GM19463 (cell line): ENCODE measurements around the gene ARID3A.

ENCODE experiments used
- ATAC-seq: cut with Tn5 transposase; IDR thresholded peaks from one replicate; pipeline ENCODE4 v1.9.1; 2021; ENCODE audit warnings: mild to moderate bottlenecking, moderate library complexity; ENCODE audit not compliant: unreplicated experiment

The ARID3A gene

GRCh38 chr19:998064-998463 is 72.2 kb downstream of the ARID3A start:
- no peak for ATAC-seq

GRCh38 chr19:999379-999719 is 73.5 kb downstream of the ARID3A start:
- no peak for ATAC-seq

- no peak for ATAC-seq
These were observed 74.3 kb downstream of the ARID3A start, which contains the start of gene GRIN3B for GRCh38 chr19:1000095-1000494. GRIN3B (plus strand) TSS chr19:1000419; CDS start chr19:1000438, 19 bp downstream.

- ATAC-seq, result no peak
These were observed 75.0 kb downstream of the ARID3A start for GRCh38 chr19:1000591-1001537.

GRCh38 chr19:1001538-1002166 is 75.8 kb downstream of the ARID3A start:
- ATAC-seq, result no peak

GRCh38 chr19:1002600-1002999 is 76.8 kb downstream of the ARID3A start:
- no peak for ATAC-seq

DNA sequence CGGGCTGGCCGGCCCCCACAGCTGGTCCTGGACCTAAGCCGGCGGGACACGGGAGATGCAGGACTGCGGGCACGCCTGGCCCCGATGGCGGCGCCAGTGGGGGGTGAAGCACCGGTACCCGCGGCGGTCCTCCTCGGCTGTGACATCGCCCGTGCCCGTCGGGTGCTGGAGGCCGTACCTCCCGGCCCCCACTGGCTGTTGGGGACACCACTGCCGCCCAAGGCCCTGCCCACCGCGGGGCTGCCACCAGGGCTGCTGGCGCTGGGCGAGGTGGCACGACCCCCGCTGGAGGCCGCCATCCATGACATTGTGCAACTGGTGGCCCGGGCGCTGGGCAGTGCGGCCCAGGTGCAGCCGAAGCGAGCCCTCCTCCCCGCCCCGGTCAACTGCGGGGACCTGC is 77.4 kb downstream of the ARID3A start:
- no peak for ATAC-seq

DNA sequence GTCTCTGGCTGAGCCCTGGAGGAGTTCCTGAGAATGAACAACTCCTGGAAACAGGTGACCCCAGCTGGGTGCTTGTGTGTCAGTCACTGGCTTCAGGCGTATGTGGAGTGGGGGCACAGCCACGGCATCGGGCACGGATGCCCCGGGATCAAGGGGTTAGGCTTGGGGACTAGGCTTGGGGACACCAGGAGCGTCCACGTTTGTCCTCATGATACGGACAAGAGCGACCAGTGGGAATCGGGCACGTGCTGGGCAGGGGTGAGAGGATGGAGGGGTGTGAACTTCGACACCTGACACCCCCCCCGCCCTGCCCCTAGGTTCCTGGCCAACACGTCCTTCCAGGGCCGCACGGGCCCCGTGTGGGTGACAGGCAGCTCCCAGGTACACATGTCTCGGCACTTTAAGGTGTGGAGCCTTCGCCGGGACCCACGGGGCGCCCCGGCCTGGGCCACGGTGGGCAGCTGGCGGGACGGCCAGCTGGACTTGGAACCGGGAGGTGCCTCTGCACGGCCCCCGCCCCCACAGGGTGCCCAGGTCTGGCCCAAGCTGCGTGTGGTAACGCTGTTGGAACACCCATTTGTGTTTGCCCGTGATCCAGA is 78.5 kb downstream of the ARID3A start:
- ATAC-seq, result no peak

GRCh38 chr19:1004803-1005664 is 79.2 kb downstream of the ARID3A start:
- ATAC-seq, result no peak

- no peak for ATAC-seq
These were observed 81.0 kb downstream of the ARID3A start for GRCh38 chr19:1006711-1007398.

GRCh38 chr19:1007399-1008251 is 81.8 kb downstream of the ARID3A start:
- ATAC-seq, result no peak

DNA sequence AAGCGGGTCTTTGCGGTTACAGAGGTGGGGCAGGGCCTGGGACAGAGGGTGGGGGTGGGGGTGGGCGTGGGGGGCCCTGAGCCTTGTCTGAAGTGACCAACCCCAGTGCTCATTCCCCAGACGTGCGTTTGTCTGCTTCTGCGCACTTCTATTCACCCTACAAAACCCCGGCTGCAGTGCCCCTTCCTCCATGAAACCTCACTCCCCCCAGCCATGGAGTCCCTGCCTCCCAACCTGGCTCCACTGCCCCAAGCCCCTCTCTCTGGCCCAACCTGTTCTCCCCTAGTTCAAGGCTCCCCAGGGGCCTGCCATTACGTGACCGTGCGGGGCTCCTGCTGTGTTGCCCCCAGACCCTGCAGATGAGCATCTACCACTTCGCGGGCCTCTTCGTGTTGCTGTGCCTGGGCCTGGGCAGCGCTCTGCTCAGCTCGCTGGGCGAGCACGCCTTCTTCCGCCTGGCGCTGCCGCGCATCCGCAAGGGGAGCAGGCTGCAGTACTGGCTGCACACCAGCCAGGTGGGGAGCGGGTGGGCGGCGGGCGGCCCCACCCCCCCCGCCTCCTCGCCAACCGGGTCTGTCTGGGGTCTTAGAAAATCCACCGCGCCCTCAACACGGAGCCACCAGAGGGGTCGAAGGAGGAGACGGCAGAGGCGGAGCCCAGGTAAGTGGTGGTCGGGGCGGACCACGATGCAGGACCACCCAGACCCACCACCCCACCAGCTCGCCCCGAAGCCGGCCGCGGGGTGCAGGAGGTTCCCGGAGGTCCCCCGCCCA is 82.6 kb downstream of the ARID3A start:
- ATAC-seq, result no peak

GRCh38 chr19:1009041-1009980 is 83.5 kb downstream of the ARID3A start:
- no peak for ATAC-seq

- no peak for ATAC-seq
These were observed 84.2 kb downstream of the ARID3A start for GRCh38 chr19:1009981-1010538.

GRCh38 chr19:1010586-1011510 is 85.0 kb downstream of the ARID3A start:
- no peak for ATAC-seq

DNA sequence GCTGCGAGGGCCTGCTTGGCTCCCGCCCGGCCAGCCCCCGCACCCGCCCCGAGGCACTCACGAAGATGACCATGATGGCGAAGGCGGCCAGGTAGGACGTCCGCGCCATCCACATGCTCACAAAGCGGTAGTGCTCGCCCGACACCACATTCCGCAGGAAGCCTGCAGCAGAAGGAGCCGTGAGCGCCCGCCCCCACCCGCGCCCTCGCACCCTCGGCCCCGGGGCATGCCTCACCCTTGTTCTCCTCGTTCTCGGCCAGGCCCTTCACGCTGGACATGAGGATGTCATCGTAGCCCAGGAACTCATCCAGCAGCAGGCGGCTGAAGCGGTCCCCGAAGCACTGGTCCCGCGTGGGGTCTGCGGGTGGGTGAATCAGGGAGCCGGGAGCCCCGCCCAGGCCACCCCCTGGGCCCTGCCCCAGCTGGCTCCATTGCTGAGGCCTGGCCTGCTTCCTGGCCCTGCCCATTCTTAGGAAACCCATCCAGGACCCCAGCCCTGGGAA is 86.0 kb downstream of the ARID3A start:
- ATAC-seq, result no peak
